ENCODE measurements around the gene MEMO1.

The MEMO1 gene

GRCh38 chr2:31940920-31941319 is 69.9 kb downstream of the MEMO1 start:
- H3K9me3 ChIP-seq = no peaks in the 10 kb centered on the region
- peaks cover 14% of the 10 kb centered on the region for H3K36me3 ChIP-seq
- H3K4me1 ChIP-seq = no peaks in the 10 kb centered on the region
- DNase-seq = no peak
- TF ChIP-seq, protein P1, sequence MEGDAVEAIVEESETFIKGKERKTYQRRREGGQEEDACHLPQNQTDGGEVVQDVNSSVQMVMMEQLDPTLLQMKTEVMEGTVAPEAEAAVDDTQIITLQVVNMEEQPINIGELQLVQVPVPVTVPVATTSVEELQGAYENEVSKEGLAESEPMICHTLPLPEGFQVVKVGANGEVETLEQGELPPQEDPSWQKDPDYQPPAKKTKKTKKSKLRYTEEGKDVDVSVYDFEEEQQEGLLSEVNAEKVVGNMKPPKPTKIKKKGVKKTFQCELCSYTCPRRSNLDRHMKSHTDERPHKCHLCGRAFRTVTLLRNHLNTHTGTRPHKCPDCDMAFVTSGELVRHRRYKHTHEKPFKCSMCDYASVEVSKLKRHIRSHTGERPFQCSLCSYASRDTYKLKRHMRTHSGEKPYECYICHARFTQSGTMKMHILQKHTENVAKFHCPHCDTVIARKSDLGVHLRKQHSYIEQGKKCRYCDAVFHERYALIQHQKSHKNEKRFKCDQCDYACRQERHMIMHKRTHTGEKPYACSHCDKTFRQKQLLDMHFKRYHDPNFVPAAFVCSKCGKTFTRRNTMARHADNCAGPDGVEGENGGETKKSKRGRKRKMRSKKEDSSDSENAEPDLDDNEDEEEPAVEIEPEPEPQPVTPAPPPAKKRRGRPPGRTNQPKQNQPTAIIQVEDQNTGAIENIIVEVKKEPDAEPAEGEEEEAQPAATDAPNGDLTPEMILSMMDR (IDR thresholded peaks at IDR 0.05; ENCODE audit: low read depth, low read length) = no peak
- no peaks in the 10 kb centered on the region for H3K27me3 ChIP-seq
- H3K4me3 ChIP-seq (ENCODE audit: low read depth, low read length) = no peak overlapping the region

DNA sequence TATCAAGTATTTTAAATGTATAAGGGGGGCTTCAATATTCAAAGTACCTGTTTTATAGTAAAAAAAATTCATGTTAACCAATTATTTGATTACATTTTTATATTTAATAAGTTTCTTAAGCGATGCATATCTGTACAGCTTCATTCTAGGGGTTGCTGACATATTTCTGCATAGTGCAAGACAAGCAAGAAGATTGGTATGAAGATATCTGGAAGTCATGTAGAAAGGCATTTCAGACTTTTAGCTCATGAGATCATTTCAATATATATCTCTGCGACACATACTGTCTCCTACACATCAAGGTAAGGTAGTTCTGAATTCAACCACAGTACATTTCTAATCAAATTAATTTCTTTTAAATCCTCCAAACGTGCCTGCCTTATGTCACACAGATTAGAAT is 73.1 kb downstream of the MEMO1 start:
- no peak overlapping the region for H3K4me3 ChIP-seq (ENCODE audit: low read depth, low read length)
- no peaks in the 10 kb centered on the region for H3K9me3 ChIP-seq
- no peaks in the 10 kb centered on the region; the same call in 1 of the 2 replicates for H3K4me1 ChIP-seq
- TF ChIP-seq, protein P1 (IDR thresholded peaks at IDR 0.05; ENCODE audit: low read depth, low read length) = no peak
- H3K27me3 ChIP-seq = no peaks in the 10 kb centered on the region
- DNase-seq = no peak
- peaks cover 11% of the 10 kb centered on the region for H3K36me3 ChIP-seq

DNA sequence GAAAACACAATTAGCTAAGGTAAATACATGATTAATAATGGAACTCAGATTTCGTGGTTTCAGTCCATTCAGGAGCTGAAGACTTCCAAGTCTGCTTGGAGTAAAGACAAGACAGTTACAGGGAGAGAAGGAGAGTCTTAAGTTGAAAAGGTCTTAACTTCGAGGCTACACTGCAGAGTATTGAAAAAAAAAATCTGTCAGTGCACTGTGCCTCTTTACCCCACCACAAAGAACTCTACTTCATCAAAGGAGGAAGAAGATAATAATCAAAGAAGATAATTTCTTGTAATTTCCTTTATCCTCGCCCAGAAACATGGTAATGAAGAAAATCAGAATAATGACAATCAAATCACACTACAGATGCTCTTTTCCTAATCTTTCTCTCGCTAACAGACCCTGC is 75.4 kb downstream of the MEMO1 start:
- Histone ChIP-seq H3K36me3 (no peaks in the 10 kb centered on the region; the same call in 1 of the 2 replicates), H3K4me3 (ENCODE audit: low read depth, low read length) (no peak overlapping the region), H3K9me3 (no peaks in the 10 kb centered on the region), H3K27me3 (no peaks in the 10 kb centered on the region), H3K4me1 (no peaks in the 10 kb centered on the region; the same call in 1 of the 2 replicates)
- TF ChIP-seq, protein P1 (IDR thresholded peaks at IDR 0.05; ENCODE audit: low read depth, low read length) = no peak
- DNase-seq = no peak

GRCh38 chr2:31933066-31933465 is 77.7 kb downstream of the MEMO1 start:
- Histone ChIP-seq H3K4me1 (no peaks in the 10 kb centered on the region; the same call in 1 of the 2 replicates), H3K27me3 (no peaks in the 10 kb centered on the region), H3K4me3 (ENCODE audit: low read depth, low read length) (no peak overlapping the region), H3K36me3 (no peaks in the 10 kb centered on the region; the same call in 1 of the 2 replicates), H3K9me3 (no peaks in the 10 kb centered on the region; the same call in 1 of the 2 replicates)
- DNase-seq = no peak
- TF ChIP-seq, protein P1 (IDR thresholded peaks at IDR 0.05; ENCODE audit: low read depth, low read length) = no peak

GRCh38 chr2:31932589-31932988 is 78.2 kb downstream of the MEMO1 start:
- H3K9me3 ChIP-seq = no peaks in the 10 kb centered on the region; the same call in 1 of the 2 replicates

DNA sequence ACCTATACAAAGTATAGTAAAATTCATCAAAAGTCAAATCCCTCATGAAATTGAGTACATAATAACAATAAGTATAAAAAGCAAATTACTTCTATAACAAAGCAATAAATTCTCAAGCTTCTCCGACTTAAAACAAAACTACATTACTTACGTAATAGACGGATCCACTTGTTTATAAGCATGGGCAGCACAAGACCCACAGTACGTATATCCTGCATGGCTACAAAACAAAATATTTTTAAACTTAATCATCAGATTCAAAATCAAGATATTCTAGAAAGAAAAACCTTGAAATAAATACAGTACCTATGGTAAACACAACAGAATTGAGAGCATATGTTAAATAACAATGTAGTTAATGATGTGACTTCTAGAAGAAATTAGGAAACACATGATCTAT is 78.9 kb downstream of the MEMO1 start:
- H3K9me3 ChIP-seq = no peaks in the 10 kb centered on the region; the same call in 1 of the 2 replicates
- TF ChIP-seq, protein P1 (IDR thresholded peaks at IDR 0.05; ENCODE audit: low read depth, low read length) = no peak
- no peak for DNase-seq
- H3K4me1 ChIP-seq = no peaks in the 10 kb centered on the region; the same call in 1 of the 2 replicates
- no peaks in the 10 kb centered on the region; the same call in 1 of the 2 replicates for H3K36me3 ChIP-seq
- no peaks in the 10 kb centered on the region for H3K27me3 ChIP-seq
- H3K4me3 ChIP-seq (ENCODE audit: low read depth, low read length) = no peak overlapping the region

More at GRCh38 chr2:31932589-31932988, 78.2 kb downstream of the MEMO1 start:
- Histone ChIP-seq H3K27me3 (no peaks in the 10 kb centered on the region), H3K36me3 (no peaks in the 10 kb centered on the region; the same call in 1 of the 2 replicates), H3K4me1 (no peaks in the 10 kb centered on the region; the same call in 1 of the 2 replicates), H3K4me3 (ENCODE audit: low read depth, low read length) (no peak overlapping the region)
- no peak for DNase-seq
- TF ChIP-seq, protein P1 (IDR thresholded peaks at IDR 0.05; ENCODE audit: low read depth, low read length) = no peak

Data from BE2C (cell line).